Sigmoid colon (tissue), 7 donors: ENCODE data around the gene GRM4. TPM values are rescaled to one million over a fixed set of nuclear protein-coding genes. Genes with fewer than 3 reads are reported as not detected.
"Not testable (repeated sequence)": the region's sequence is repeated elsewhere in the genome, so short reads cannot be mapped to it uniquely, and the experiment has no call there.

ENCODE experiments used
- DNase-seq: peaks from one replicate; pipeline ENCODE4 v3.0.0-alpha.2; 2019
- H3K27ac ChIP-seq, 4 donors: fragments of 200-600 bp; sonication (generic); one replicate each; pipeline ENCODE4 v1.5.1; 2016 to 2019; ENCODE audit warnings: mild to moderate bottlenecking in 1 of 4
- H3K27me3 ChIP-seq, 3 donors: fragments of 200-600 bp; sonication (generic); one replicate each; pipeline ENCODE4 v1.5.1; 2019; ENCODE audit warnings: mild to moderate bottlenecking in 1 of 3
- H3K36me3 ChIP-seq, 4 donors: fragments of 200-600 bp; sonication (generic); one replicate each; pipeline ENCODE4 v1.5.1; 2016 to 2019
- H3K4me1 ChIP-seq, 4 donors: fragments of 200-600 bp; sonication (generic); one replicate each; pipeline ENCODE4 v1.5.1; 2017 to 2019
- H3K4me3 ChIP-seq, 4 donors: fragments of 200-600 bp; sonication (generic); one replicate each; pipeline ENCODE4 v1.5.1; 2017 to 2019; ENCODE audit warnings: mild to moderate bottlenecking in 2 of 4, moderate library complexity in 1 of 4
- H3K9me3 ChIP-seq, 4 donors: fragments of 200-600 bp in 3 of 4; sonication (generic) in 3 of 4; one replicate each; pipeline versions ENCODE4 v1.5.1 to v1.6.1; 2013 to 2019
- EP300 ChIP-seq, 4 donors: sonication (generic); formaldehyde crosslinking; IDR thresholded peaks; one replicate each; pipeline ENCODE4 v1.6.1; 2017; ENCODE audit warnings: antibody characterized with exemption in 4 of 4
- POLR2A ChIP-seq, 2 donors: fragments of 450-650 bp; IDR thresholded peaks; one replicate each; pipeline ENCODE4 v1.6.1; 2016; ENCODE audit warnings: antibody characterized with exemption in 2 of 2, mild to moderate bottlenecking in 2 of 2, moderate library complexity in 2 of 2
- POLR2AphosphoS5 ChIP-seq, 4 donors: sonication (generic); formaldehyde crosslinking; IDR thresholded peaks; one replicate each; pipeline ENCODE4 v1.6.1; 2017; ENCODE audit warnings: antibody characterized with exemption in 4 of 4
- WGBS, 2 donors: extraction: QIAGEN DNeasy Blood & Tissue Kit; methylation state at CpG; one replicate each; pipeline ENCODE4 v1.1.7; 2013; 5-methylcytosine and 5-hydroxymethylcytosine counted together
- intact Hi-C: fragments of 100-400 bp; cut with DNase I; formaldehyde crosslinking; loops from one replicate; pipeline ENCODE4 v1.15.1; 2023
- polyA plus RNA-seq, 3 donors: library from polyadenylated mRNA; stranded (reverse); fragments of 200-250 nt; gene quantifications; one replicate each; pipeline ENCODE4 v1.2.3, GENCODE V29; 2013
- total RNA-seq, 4 donors: library from RNA; depleted of rRNA; stranded (reverse); fragments of >200 nt; gene quantifications; one replicate each; pipeline ENCODE4 v1.1.0, GENCODE V29; 2016
- TF ChIP-seq, protein P1 (sequence below), 4 experiments: fragments of 450-650 bp in 3 of 4; fragments of 200-600 bp in 1 of 4; IDR thresholded peaks; one replicate each; pipeline ENCODE4 v1.5.1; 2016 to 2019; ENCODE audit warnings: antibody characterized with exemption in 4 of 4, mild to moderate bottlenecking in 3 of 4, moderate library complexity in 2 of 4
- donor health status: healthy with polysubstance abuse.
- donor health status: Bipolar disorder and iron deficiency.
- donor health status: healthy.

Gene GRM4
- total and polyA plus RNA-seq, 7 donors = 0.07 to 0.14 TPM; not detected in 5

DNA sequence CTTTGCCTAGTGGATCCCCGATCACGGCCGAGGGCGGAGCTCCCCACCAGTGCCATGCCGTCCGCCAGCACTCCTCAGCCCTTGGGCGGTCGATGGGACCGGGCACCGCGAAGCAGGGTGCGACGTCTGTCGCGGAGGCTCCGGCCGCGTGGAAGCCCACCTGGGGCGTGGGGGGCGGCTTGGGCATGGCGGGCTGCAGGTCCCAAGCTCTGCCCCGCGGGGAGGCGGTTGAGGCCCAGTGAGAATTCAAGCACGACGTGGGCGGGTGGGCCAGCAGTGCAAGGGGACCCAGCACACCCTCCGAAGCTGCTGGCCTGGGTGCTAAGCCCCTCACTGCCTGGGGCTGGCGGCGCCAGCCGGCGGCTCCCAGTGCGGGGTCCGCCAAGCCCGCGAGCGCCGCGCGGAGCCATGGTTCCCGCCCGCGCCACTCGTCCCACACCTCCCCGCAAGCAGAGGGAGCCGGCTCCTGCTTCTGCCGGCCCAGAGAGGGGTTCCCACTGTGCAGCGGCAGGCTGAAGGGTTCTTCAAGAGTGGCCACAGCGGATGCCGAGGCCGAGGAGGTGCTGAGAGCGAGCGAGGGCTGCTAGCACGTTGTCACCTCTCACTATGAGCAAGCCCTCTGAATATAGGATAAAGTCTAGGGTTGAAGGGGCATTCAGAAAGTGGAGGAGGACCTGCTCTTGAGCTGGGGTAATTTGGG is 128.6 kb downstream of the GRM4 start:
- Histone ChIP-seq H3K27ac (no peak overlapping the region), H3K4me3 (no peak overlapping the region), H3K4me1 (no peaks in the 10 kb centered on the region), H3K9me3 (no peaks in the 10 kb centered on the region), H3K27me3 (peaks cover 0 to 4% (median 0%) of the 10 kb centered on the region in 3 donors), H3K36me3 (no peaks in the 10 kb centered on the region)
- TF ChIP-seq POLR2AphosphoS5 (IDR thresholded peaks at IDR 0.05) (no peak), POLR2A (IDR thresholded peaks at IDR 0.05) (no peak), EP300 (IDR thresholded peaks at IDR 0.05) (no peak)
- TF ChIP-seq, protein P1, sequence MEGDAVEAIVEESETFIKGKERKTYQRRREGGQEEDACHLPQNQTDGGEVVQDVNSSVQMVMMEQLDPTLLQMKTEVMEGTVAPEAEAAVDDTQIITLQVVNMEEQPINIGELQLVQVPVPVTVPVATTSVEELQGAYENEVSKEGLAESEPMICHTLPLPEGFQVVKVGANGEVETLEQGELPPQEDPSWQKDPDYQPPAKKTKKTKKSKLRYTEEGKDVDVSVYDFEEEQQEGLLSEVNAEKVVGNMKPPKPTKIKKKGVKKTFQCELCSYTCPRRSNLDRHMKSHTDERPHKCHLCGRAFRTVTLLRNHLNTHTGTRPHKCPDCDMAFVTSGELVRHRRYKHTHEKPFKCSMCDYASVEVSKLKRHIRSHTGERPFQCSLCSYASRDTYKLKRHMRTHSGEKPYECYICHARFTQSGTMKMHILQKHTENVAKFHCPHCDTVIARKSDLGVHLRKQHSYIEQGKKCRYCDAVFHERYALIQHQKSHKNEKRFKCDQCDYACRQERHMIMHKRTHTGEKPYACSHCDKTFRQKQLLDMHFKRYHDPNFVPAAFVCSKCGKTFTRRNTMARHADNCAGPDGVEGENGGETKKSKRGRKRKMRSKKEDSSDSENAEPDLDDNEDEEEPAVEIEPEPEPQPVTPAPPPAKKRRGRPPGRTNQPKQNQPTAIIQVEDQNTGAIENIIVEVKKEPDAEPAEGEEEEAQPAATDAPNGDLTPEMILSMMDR (IDR thresholded peaks at IDR 0.05) = no peak
- intact Hi-C loops = no loop called here
- 91 to 97% methylated on average over 54 of the region's 54 CpGs for WGBS, 2 donors
- DNase-seq = no peak

DNA sequence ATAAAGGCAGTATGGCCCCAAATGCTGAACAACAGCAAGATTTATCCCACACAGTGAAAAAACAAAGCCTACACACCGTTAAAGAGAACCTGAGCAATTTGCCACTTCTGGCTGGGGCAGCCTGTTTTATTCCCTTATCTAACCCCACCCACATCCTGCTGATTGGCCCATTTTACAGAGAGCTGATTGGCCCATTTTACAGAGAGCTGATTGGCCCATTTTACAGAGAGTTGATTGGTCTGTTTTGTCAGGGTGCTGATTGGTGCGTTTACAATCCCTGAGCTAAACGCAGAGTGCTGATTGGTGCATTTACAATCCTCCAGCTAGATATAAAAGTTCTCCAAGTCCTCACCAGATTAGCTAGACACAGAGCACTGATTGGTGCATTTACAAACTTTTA is 129.3 kb downstream of the GRM4 start:
- intact Hi-C loops, H3K27ac ChIP-seq, H3K4me3 ChIP-seq, H3K4me1 ChIP-seq, H3K9me3 ChIP-seq, H3K36me3 ChIP-seq, H3K27me3 ChIP-seq, DNase-seq: not testable (repeated sequence)
- WGBS, 2 donors = 88 to 99% methylated on average over 3 of the region's 3 CpGs

DNA sequence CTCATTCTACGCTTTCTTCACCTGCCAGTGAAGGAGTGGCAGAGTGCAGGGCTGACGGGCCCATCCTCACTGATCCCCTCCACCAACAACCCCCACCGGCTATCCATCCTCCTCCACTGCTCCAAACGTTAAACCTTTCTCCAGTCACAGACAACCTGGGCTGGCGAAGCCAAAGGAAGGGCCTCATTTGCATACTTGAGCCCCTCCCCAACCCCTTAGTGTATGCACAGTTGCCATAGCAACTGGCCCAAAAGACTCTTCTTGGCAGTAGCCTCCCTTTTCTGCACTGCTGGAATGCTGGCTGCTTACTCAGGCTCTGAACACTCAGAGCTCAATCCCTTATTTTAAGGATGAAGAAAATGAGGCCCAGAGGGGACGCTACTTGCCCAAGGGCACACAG is 130.3 kb downstream of the GRM4 start:
- Histone ChIP-seq H3K4me3 (no peak overlapping the region), H3K27ac (no peak overlapping the region), H3K36me3 (no peaks in the 10 kb centered on the region), H3K4me1 (no peaks in the 10 kb centered on the region), H3K27me3 (peaks cover 0 to 4% (median 0%) of the 10 kb centered on the region in 3 donors), H3K9me3 (no peaks in the 10 kb centered on the region)
- TF ChIP-seq POLR2A (IDR thresholded peaks at IDR 0.05) (no peak), EP300 (IDR thresholded peaks at IDR 0.05) (no peak), POLR2AphosphoS5 (IDR thresholded peaks at IDR 0.05) (no peak)
- TF ChIP-seq, protein P1 (IDR thresholded peaks at IDR 0.05) = no peak
- intact Hi-C loops = no loop called here
- 74 to 85% methylated on average over 6 of the region's 6 CpGs for WGBS, 2 donors
- DNase-seq = no peak

DNA sequence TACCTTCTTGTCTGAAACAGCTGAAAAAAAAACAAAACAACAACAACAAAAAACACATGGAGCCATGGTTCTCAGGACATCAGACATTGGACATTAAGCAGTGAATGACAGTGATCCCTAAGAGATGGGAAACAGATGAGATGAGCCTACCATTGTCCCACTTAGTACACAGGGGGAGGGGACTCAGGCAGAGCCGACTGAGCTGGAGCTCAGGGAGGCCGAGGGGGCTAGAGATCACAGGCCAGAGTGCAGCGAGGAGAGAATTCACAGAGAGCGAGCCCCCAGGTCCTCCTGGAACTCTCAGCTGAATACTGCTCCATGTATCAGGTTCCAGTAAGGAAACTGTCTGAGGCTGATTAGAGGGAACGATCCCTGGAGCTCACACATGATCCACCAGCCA is 134.6 kb downstream of the GRM4 start:
- DNase-seq = no peak
- intact Hi-C loops = no loop called here

DNA sequence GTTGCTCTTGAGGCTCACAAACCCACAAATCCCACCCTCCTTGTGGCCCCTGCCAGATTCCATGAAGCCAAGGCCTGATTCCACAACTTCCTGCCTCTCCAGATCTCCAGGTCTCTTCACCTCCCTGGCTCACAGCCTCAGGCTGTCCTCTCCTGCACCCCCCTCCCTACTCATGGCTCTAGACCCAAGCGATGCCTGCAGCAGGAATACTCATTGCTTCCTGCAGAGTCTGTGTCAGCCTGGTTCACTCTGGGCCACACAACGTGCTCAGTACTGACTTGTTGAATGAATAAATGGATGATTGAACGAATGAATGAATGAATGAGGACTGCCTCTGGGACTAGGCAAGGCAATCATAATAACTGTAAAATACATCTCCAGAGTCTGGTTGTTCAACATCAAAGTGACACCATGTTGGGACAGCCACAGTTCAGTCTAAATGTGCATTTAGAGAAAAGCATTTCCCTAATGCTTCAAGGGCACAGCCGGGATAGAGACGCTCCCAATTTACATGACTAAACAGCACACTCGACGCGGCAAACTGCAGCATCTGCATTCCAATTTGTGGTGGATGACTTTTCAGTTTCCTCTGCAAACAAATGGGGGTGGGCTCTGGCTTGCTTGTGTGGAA is 139.9 kb downstream of the GRM4 start:
- TF ChIP-seq POLR2AphosphoS5 (IDR thresholded peaks at IDR 0.05) (no peak), EP300 (IDR thresholded peaks at IDR 0.05) (no peak)
- TF ChIP-seq, protein P1 (IDR thresholded peaks at IDR 0.05) = no peak
- DNase-seq = no peak
- 64 to 68% methylated on average over 8 of the region's 8 CpGs for WGBS, 2 donors
- Histone ChIP-seq H3K27ac (no peak overlapping the region), H3K36me3 (no peaks in the 10 kb centered on the region), H3K4me3 (no peak overlapping the region), H3K4me1 (no peaks in the 10 kb centered on the region), H3K9me3 (no peaks in the 10 kb centered on the region), H3K27me3 (peaks cover 0 to 15% (median 0%) of the 10 kb centered on the region in 3 donors)
- intact Hi-C loops = no loop called here

More for the DNA sequence above, 134.6 kb downstream of the GRM4 start:
- H3K36me3 ChIP-seq = no peaks in the 10 kb centered on the region
- no peak overlapping the region for H3K27ac ChIP-seq
- H3K4me1 ChIP-seq = no peaks in the 10 kb centered on the region
- no peak overlapping the region for H3K4me3 ChIP-seq
- peaks cover 0 to 5% (median 0%) of the 10 kb centered on the region in 3 donors for H3K27me3 ChIP-seq
- TF ChIP-seq POLR2A (IDR thresholded peaks at IDR 0.05) = no peak
- TF ChIP-seq EP300 (IDR thresholded peaks at IDR 0.05) = no peak
- TF ChIP-seq POLR2AphosphoS5 (IDR thresholded peaks at IDR 0.05) = no peak
- TF ChIP-seq, protein P1 (IDR thresholded peaks at IDR 0.05) = no peak
- WGBS, 2 donors = 64 to 87% methylated on average over 5 of the region's 5 CpGs
- H3K9me3 ChIP-seq = no peaks in the 10 kb centered on the region
